ENCODE measurements around the gene DNAJC30. TPM values are rescaled to one million over a fixed set of nuclear protein-coding genes. Genes with fewer than 3 reads are reported as not detected.

DNAJC30 gene
- total and polyA plus RNA-seq, 2 experiments from 2014 or later = 2.8 to 5.6 TPM

DNA sequence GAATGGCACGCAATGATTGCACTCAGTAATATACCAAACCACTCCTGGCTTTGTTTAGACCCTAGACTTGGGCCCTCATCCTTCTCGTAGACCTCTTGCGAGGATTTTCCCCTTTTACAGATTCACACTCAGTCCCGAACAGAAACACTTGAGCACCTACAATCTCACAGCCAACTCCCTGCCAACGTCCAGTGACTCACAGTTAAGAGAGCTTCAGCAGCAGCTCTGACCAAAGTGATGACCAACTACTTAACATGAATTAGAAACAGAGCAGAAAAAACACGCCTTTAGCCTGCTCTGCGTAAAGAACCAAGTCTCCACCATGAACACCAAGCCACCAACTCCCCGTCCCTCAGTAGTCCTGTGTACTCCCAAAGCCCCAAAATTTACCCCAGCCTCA lies 2.2 kb downstream of the DNAJC30 start:
- H3K36me3 ChIP-seq (ENCODE audit: insufficient read depth) = peaks cover 3% of the 10 kb centered on the region; the same call in 1 of the 2 replicates
- H3F3A ChIP-seq (replicated peaks; ENCODE audit: low read depth) = no peaks in the 10 kb centered on the region
- peaks cover 23% of the 10 kb centered on the region for H3K36me3 Mint-ChIP-seq (ENCODE audit: low read depth)
- H4K20me1 ChIP-seq (replicated peaks; ENCODE audit: insufficient read depth) = peaks cover 5% of the 10 kb centered on the region
- peak overlapping the region; percentile 92; the same call in 1 of the 2 replicates for H3K4me2 ChIP-seq
- H3K4me3 Mint-ChIP-seq = peak overlapping the region; percentile 95
- no peak overlapping the region for H2AFZ ChIP-seq
- no peaks in the 10 kb centered on the region; the same call in 2 of the 3 replicates for H3K9me3 Mint-ChIP-seq
- peaks cover 61% of the 10 kb centered on the region for H3K79me2 ChIP-seq (replicated peaks; ENCODE audit: insufficient read depth)
- TF ChIP-seq CREB1 (CRISPR knock-in tag; IDR thresholded peaks at IDR 0.05; ENCODE audit: low read depth) = no peak
- TF ChIP-seq EZH2phosphoT487 (IDR thresholded peaks at IDR 0.05; ENCODE audit: unreplicated experiment) = no peak
- TF ChIP-seq, protein P1, sequence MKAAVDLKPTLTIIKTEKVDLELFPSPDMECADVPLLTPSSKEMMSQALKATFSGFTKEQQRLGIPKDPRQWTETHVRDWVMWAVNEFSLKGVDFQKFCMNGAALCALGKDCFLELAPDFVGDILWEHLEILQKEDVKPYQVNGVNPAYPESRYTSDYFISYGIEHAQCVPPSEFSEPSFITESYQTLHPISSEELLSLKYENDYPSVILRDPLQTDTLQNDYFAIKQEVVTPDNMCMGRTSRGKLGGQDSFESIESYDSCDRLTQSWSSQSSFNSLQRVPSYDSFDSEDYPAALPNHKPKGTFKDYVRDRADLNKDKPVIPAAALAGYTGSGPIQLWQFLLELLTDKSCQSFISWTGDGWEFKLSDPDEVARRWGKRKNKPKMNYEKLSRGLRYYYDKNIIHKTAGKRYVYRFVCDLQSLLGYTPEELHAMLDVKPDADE (IDR thresholded peaks at IDR 0.05) = no peak
- ATAC-seq = no peak
- peak overlapping the region; percentile 100; the same call in 1 of the 2 replicates for H3K4me3 ChIP-seq
- H3K27ac ChIP-seq (ENCODE audit: low read depth) = no peak overlapping the region
- no peaks in the 10 kb centered on the region for H3K27me3 ChIP-seq (ENCODE audit: insufficient read depth)
- H3K27me3 Mint-ChIP-seq (ENCODE audit: insufficient read depth, low read depth, poor library complexity) = peaks cover 14% of the 10 kb centered on the region
- no peak overlapping the region for H3K27ac Mint-ChIP-seq
- no peak for DNase-seq (ENCODE audit: low spot score)
- H3K4me1 ChIP-seq (ENCODE audit: insufficient read depth) = peaks cover 9% of the 10 kb centered on the region
- H3K9me2 ChIP-seq (ENCODE audit: insufficient read depth) = no peaks in the 10 kb centered on the region
- H3K4me1 Mint-ChIP-seq = peaks cover 17% of the 10 kb centered on the region

DNA sequence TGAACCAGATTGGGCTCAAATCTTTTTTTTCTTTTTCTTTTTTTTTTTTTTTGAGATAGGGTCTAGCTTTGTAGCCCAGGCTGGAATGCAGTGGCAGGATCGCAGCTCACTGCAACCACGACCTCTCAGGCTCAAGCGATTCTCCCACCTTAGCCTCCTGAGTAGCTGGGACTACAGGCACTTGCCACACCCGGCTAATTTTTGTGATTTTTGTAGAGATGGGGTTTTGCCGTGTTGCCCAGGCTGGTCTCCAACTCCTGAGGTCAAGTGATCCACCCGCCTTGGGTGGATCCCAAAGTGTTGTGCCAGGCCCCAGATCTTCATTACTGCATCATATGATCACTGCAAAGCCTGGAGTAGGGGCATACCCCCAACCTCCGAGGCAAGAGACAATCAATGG lies 2.8 kb downstream of the DNAJC30 start:
- H3K9me2 ChIP-seq (ENCODE audit: insufficient read depth) = no peaks in the 10 kb centered on the region
- H3K4me2 ChIP-seq = no peak overlapping the region
- no peak overlapping the region for H3K27ac ChIP-seq (ENCODE audit: low read depth)
- H3K4me3 Mint-ChIP-seq = peak overlapping the region; percentile 95; the same call in 2 of the 3 replicates
- H3K4me3 ChIP-seq = no peak overlapping the region
- peaks cover 9% of the 10 kb centered on the region for H3K4me1 ChIP-seq (ENCODE audit: insufficient read depth)
- peaks cover 17% of the 10 kb centered on the region for H3K4me1 Mint-ChIP-seq
- peaks cover 55% of the 10 kb centered on the region for H3K79me2 ChIP-seq (replicated peaks; ENCODE audit: insufficient read depth)
- no peaks in the 10 kb centered on the region; the same call in 2 of the 3 replicates for H3K9me3 Mint-ChIP-seq
- H3K27me3 ChIP-seq (ENCODE audit: insufficient read depth) = no peaks in the 10 kb centered on the region
- H3F3A ChIP-seq (replicated peaks; ENCODE audit: low read depth) = no peaks in the 10 kb centered on the region
- peaks cover 5% of the 10 kb centered on the region for H4K20me1 ChIP-seq (replicated peaks; ENCODE audit: insufficient read depth)
- H3K36me3 ChIP-seq (ENCODE audit: insufficient read depth) = peaks cover 3% of the 10 kb centered on the region; the same call in 1 of the 2 replicates
- H2AFZ ChIP-seq = no peak overlapping the region
- no peak for ATAC-seq
- H3K36me3 Mint-ChIP-seq (ENCODE audit: low read depth) = peaks cover 22% of the 10 kb centered on the region
- H3K27me3 Mint-ChIP-seq (ENCODE audit: insufficient read depth, low read depth, poor library complexity) = peaks cover 14% of the 10 kb centered on the region
- DNase-seq (ENCODE audit: low spot score) = no peak
- H3K27ac Mint-ChIP-seq = no peak overlapping the region
- TF ChIP-seq, protein P2, sequence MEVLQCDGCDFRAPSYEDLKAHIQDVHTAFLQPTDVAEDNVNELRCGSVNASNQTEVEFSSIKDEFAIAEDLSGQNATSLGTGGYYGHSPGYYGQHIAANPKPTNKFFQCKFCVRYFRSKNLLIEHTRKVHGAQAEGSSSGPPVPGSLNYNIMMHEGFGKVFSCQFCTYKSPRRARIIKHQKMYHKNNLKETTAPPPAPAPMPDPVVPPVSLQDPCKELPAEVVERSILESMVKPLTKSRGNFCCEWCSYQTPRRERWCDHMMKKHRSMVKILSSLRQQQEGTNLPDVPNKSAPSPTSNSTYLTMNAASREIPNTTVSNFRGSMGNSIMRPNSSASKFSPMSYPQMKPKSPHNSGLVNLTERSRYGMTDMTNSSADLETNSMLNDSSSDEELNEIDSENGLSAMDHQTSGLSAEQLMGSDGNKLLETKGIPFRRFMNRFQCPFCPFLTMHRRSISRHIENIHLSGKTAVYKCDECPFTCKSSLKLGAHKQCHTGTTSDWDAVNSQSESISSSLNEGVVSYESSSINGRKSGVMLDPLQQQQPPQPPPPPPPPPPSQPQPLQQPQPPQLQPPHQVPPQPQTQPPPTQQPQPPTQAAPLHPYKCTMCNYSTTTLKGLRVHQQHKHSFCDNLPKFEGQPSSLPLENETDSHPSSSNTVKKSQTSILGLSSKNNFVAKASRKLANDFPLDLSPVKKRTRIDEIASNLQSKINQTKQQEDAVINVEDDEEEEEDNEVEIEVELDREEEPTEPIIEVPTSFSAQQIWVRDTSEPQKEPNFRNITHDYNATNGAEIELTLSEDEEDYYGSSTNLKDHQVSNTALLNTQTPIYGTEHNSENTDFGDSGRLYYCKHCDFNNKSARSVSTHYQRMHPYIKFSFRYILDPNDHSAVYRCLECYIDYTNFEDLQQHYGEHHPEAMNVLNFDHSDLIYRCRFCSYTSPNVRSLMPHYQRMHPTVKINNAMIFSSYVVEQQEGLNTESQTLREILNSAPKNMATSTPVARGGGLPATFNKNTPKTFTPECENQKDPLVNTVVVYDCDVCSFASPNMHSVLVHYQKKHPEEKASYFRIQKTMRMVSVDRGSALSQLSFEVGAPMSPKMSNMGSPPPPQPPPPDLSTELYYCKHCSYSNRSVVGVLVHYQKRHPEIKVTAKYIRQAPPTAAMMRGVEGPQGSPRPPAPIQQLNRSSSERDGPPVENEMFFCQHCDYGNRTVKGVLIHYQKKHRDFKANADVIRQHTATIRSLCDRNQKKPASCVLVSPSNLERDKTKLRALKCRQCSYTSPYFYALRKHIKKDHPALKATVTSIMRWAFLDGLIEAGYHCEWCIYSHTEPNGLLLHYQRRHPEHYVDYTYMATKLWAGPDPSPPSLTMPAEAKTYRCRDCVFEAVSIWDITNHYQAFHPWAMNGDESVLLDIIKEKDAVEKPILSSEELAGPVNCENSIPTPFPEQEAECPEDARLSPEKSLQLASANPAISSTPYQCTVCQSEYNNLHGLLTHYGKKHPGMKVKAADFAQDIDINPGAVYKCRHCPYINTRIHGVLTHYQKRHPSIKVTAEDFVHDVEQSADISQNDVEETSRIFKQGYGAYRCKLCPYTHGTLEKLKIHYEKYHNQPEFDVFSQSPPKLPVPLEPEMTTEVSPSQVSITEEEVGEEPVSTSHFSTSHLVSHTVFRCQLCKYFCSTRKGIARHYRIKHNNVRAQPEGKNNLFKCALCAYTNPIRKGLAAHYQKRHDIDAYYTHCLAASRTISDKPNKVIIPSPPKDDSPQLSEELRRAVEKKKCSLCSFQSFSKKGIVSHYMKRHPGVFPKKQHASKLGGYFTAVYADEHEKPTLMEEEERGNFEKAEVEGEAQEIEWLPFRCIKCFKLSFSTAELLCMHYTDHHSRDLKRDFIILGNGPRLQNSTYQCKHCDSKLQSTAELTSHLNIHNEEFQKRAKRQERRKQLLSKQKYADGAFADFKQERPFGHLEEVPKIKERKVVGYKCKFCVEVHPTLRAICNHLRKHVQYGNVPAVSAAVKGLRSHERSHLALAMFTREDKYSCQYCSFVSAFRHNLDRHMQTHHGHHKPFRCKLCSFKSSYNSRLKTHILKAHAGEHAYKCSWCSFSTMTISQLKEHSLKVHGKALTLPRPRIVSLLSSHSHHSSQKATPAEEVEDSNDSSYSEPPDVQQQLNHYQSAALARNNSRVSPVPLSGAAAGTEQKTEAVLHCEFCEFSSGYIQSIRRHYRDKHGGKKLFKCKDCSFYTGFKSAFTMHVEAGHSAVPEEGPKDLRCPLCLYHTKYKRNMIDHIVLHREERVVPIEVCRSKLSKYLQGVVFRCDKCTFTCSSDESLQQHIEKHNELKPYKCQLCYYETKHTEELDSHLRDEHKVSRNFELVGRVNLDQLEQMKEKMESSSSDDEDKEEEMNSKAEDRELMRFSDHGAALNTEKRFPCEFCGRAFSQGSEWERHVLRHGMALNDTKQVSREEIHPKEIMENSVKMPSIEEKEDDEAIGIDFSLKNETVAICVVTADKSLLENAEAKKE (CRISPR knock-in tag; IDR thresholded peaks at IDR 0.05) = no peak
- TF ChIP-seq, protein P3, sequence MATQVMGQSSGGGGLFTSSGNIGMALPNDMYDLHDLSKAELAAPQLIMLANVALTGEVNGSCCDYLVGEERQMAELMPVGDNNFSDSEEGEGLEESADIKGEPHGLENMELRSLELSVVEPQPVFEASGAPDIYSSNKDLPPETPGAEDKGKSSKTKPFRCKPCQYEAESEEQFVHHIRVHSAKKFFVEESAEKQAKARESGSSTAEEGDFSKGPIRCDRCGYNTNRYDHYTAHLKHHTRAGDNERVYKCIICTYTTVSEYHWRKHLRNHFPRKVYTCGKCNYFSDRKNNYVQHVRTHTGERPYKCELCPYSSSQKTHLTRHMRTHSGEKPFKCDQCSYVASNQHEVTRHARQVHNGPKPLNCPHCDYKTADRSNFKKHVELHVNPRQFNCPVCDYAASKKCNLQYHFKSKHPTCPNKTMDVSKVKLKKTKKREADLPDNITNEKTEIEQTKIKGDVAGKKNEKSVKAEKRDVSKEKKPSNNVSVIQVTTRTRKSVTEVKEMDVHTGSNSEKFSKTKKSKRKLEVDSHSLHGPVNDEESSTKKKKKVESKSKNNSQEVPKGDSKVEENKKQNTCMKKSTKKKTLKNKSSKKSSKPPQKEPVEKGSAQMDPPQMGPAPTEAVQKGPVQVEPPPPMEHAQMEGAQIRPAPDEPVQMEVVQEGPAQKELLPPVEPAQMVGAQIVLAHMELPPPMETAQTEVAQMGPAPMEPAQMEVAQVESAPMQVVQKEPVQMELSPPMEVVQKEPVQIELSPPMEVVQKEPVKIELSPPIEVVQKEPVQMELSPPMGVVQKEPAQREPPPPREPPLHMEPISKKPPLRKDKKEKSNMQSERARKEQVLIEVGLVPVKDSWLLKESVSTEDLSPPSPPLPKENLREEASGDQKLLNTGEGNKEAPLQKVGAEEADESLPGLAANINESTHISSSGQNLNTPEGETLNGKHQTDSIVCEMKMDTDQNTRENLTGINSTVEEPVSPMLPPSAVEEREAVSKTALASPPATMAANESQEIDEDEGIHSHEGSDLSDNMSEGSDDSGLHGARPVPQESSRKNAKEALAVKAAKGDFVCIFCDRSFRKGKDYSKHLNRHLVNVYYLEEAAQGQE (IDR thresholded peaks at IDR 0.05; ENCODE audit: unreplicated experiment) = no peak
- TF ChIP-seq POLR2AphosphoS5 (IDR thresholded peaks at IDR 0.05; ENCODE audit: low read depth) = no peak
- TF ChIP-seq STAT1 (IDR thresholded peaks at IDR 0.05; ENCODE audit: unreplicated experiment) = no peak
- no peak for TF ChIP-seq ZNF331 (CRISPR knock-in tag; IDR thresholded peaks at IDR 0.05; ENCODE audit: low read depth)
- no peak for TF ChIP-seq ZNF114 (CRISPR knock-in tag; IDR thresholded peaks at IDR 0.05)
